Keratinocyte (primary cell): Measurements from ENCODE around the gene LY6G5B. TPM values are rescaled to one million over a fixed set of nuclear protein-coding genes. Genes with fewer than 3 reads are reported as not detected.

Experiments
- DNase-seq: peaks from one replicate; pipeline ENCODE4 v3.0.0-alpha.2; 2011; ENCODE audit warnings: low read depth, missing footprints, low spot score
- FAIRE-seq: peaks from 2 replicates; lab custom pipeline; 2011; peaks lifted over from hg19 to GRCh38; lab: Jason Lieb, UNC
- H2AFZ ChIP-seq: 2 replicates; pipeline ENCODE4 v1.6.0; 2012; ENCODE audit warnings: low read length, control low read depth, inconsistent platforms; ENCODE audit not compliant: control insufficient read depth
- H3K27ac ChIP-seq: 2 replicates; pipeline ENCODE4 v1.5.1; 2011; ENCODE audit warnings: low read length; ENCODE audit not compliant: control insufficient read depth, insufficient read depth
- H3K27me3 ChIP-seq: 3 replicates; pipeline ENCODE4 v1.6.0; 2011; ENCODE audit warnings: low read length; ENCODE audit not compliant: control insufficient read depth, insufficient read depth; ENCODE audit errors: extremely low read depth
- H3K36me3 ChIP-seq, 2 experiments: 2 replicates in 1 of 2; 3 replicates in 1 of 2; pipeline ENCODE4 v1.5.1; 2011; ENCODE audit warnings: low read length in 2 of 2, mild to moderate bottlenecking in 1 of 2; ENCODE audit not compliant: control insufficient read depth in 2 of 2, insufficient read depth in 2 of 2; ENCODE audit errors: extremely low read depth in 1 of 2
- H3K4me1 ChIP-seq: 3 replicates; pipeline ENCODE4 v1.5.1; 2011; ENCODE audit warnings: low read length; ENCODE audit not compliant: control insufficient read depth, insufficient read depth; ENCODE audit errors: extremely low read depth
- H3K4me2 ChIP-seq: 3 replicates; pipeline ENCODE4 v1.6.0; 2011; ENCODE audit warnings: low read depth, low read length; ENCODE audit not compliant: control insufficient read depth, insufficient read depth; ENCODE audit errors: extremely low read depth
- H3K4me3 ChIP-seq, 3 experiments: fragments of 200-600 bp in 1 of 3; sonication (generic) in 1 of 3; 2 replicates in 2 of 3; 3 replicates in 1 of 3; pipeline ENCODE4 v1.5.1; 2011 to 2016; ENCODE audit warnings: low read length in 3 of 3, mild to moderate bottlenecking in 3 of 3, control low read depth in 2 of 3, inconsistent platforms in 1 of 3, low read depth in 1 of 3, mixed read lengths in 1 of 3, mixed run types in 1 of 3, moderate library complexity in 1 of 3; ENCODE audit not compliant: control insufficient read depth in 2 of 3, insufficient read depth in 2 of 3; ENCODE audit errors: extremely low read depth in 1 of 3
- H3K79me2 ChIP-seq: 2 replicates; pipeline ENCODE4 v1.6.0; 2012; ENCODE audit warnings: low read length; ENCODE audit not compliant: control insufficient read depth, insufficient read depth
- H3K9ac ChIP-seq: 3 replicates; pipeline ENCODE4 v1.6.0; 2011; ENCODE audit warnings: low read length; ENCODE audit not compliant: control insufficient read depth, insufficient read depth; ENCODE audit errors: extremely low read depth
- H3K9me1 ChIP-seq: 3 replicates; pipeline ENCODE4 v1.6.0; 2011; ENCODE audit warnings: low read length; ENCODE audit not compliant: control insufficient read depth, insufficient read depth; ENCODE audit errors: extremely low read depth
- H3K9me3 ChIP-seq: 2 replicates; pipeline ENCODE4 v1.5.1; 2012; ENCODE audit warnings: low read depth, low read length; ENCODE audit not compliant: control insufficient read depth
- H4K20me1 ChIP-seq: 3 replicates; pipeline ENCODE4 v1.6.0; 2011; ENCODE audit warnings: low read length; ENCODE audit not compliant: control insufficient read depth, insufficient read depth; ENCODE audit errors: extremely low read depth
- EZH2 ChIP-seq: IDR thresholded peaks from one replicate; pipeline ENCODE4 v1.6.1; 2012; ENCODE audit warnings: inconsistent platforms, mild to moderate bottlenecking, low read length, moderate library complexity
- dilution Hi-C: fragments of 300-500 bp; cut with MboI; formaldehyde crosslinking; loops from one replicate; pipeline ENCODE4 v1.7.0; 2020; ENCODE audit warnings: low sequenced_read_pairs; ENCODE audit not compliant: extremely low pct_ligation_motif_present
- polyA plus RNA-seq, 5 experiments: library from polyadenylated mRNA; depleted of rRNA in 3 of 5; stranded (reverse) in 3 of 5; stranded (forward) in 1 of 5; unstranded in 1 of 5; fragments of >200 nt; gene quantifications; 1 replicate in 1 of 5; 2 replicates in 3 of 5; 3 replicates in 1 of 5; pipeline versions ENCODE4 v1.2.1 to v1.2.3, GENCODE V29; 2011 to 2012; ENCODE audit warnings: missing spikeins in 2 of 5, low read depth in 1 of 5, low replicate concordance in 1 of 5
- TF ChIP-seq, protein P1 (sequence below), 3 experiments: IDR thresholded peaks in 1 of 3; conservative IDR thresholded peaks in 1 of 3; optimal IDR thresholded peaks in 1 of 3; 2 replicates in 2 of 3; 3 replicates in 1 of 3; pipeline versions ENCODE3 to v1.5.1; 2011; ENCODE audit warnings: low read length in 3 of 3, mild to moderate bottlenecking in 3 of 3, moderate library complexity in 2 of 3, control low read depth in 1 of 3, inconsistent platforms in 1 of 3; ENCODE audit not compliant: insufficient read depth in 2 of 3; ENCODE audit errors: extremely low read depth in 1 of 3

The LY6G5B gene
- polyA plus RNA-seq, 1 donor (not counting 4 experiments of a cell fraction or from before 2014, with no cell fraction given) = 5.2 TPM

DNA sequence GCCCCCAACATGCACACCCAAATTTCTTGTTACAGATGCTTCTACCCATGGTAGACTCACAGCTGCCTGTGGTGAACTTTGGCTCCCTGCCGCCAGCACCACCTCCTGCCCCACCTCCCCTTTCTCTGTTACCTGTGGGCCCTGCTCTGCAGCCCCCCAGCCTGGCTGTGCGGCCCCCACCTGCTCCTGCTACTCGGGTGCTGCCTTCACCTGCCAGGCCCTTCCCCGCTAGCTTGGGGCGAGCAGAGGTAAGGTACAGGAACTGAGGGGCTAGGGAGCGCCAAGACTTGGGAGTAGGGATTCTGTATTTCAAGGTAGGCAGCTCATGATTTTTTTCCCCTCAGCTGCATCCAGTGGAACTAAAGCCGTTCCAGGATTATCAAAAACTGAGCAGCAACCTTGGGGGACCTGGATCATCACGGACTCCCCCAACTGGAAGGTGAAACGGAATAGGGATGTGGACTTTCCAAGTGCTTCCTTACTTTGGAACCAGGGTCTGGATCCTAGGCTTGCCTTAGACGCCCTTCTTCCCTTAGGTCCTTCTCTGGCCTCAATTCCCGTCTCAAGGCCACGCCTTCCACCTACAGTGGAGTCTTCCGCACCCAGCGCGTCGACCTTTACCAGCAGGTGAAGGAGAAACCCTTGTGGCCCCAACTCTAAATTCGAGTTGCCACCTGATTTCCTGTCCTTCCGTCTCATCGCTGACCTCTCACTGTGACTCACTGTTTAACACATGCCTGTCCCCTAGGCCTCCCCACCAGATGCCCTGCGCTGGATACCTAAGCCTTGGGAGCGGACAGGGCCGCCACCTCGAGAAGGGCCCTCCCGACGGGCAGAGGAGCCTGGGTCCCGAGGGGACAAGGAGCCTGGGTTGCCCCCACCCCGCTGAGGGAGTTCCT lies 32.8 kb upstream of the LY6G5B start:
- FAIRE-seq = no peak
- H3K36me3 ChIP-seq = peaks cover 64 to 66% of the 10 kb centered on the region in 2 experiments

DNA sequence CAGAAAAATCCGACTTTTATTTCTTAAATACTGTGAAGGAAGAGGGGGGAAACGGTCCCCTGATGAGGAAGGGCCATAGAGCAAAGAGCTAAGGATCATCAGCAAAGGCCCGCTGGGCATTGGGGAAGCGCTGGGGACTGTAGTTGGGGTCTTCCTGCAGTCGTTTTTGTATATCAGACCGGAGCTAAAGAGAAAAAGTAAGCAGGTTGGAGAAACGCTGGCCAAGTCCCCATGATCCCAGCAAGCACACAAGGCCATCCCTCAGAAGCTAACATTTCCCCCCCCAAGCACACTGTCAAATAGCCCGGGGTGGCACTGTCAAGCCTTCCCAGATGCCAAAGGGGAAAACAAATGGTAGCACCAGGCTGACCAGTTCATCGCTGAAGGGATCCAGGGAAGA lies 30.7 kb upstream of the LY6G5B start:
- no peaks in the 10 kb centered on the region for H3K4me1 ChIP-seq
- H2AFZ ChIP-seq = no peak overlapping the region
- no peak for DNase-seq
- H3K4me3 ChIP-seq = no peak overlapping the region
- H3K4me2 ChIP-seq = no peak overlapping the region
- H3K27ac ChIP-seq = no peak overlapping the region
- TF ChIP-seq, protein P1, sequence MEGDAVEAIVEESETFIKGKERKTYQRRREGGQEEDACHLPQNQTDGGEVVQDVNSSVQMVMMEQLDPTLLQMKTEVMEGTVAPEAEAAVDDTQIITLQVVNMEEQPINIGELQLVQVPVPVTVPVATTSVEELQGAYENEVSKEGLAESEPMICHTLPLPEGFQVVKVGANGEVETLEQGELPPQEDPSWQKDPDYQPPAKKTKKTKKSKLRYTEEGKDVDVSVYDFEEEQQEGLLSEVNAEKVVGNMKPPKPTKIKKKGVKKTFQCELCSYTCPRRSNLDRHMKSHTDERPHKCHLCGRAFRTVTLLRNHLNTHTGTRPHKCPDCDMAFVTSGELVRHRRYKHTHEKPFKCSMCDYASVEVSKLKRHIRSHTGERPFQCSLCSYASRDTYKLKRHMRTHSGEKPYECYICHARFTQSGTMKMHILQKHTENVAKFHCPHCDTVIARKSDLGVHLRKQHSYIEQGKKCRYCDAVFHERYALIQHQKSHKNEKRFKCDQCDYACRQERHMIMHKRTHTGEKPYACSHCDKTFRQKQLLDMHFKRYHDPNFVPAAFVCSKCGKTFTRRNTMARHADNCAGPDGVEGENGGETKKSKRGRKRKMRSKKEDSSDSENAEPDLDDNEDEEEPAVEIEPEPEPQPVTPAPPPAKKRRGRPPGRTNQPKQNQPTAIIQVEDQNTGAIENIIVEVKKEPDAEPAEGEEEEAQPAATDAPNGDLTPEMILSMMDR (optimal IDR thresholded peaks at IDR 0.05 in 1 of 3, IDR thresholded peaks at IDR 0.05 in 1 of 3, conservative IDR thresholded peaks at IDR 0.05 in 1 of 3; ENCODE audit: extremely low read depth in 1 of 3, insufficient read depth in 2 of 3, low read length in 3 of 3) = no peak
- TF ChIP-seq EZH2 = no peak
- no peaks in the 10 kb centered on the region for H4K20me1 ChIP-seq
- H3K9me3 ChIP-seq = no peaks in the 10 kb centered on the region
- no peaks in the 10 kb centered on the region for H3K27me3 ChIP-seq
- no peaks in the 10 kb centered on the region for H3K79me2 ChIP-seq
- no peak overlapping the region for H3K9ac ChIP-seq
- FAIRE-seq = no peak
- dilution Hi-C loops = no loop called here
- H3K36me3 ChIP-seq = peaks cover 57 to 59% of the 10 kb centered on the region in 2 experiments
- no peaks in the 10 kb centered on the region for H3K9me1 ChIP-seq

More for the DNA sequence above, 32.8 kb upstream of the LY6G5B start:
- H2AFZ ChIP-seq = no peak overlapping the region
- no peaks in the 10 kb centered on the region for H3K9me1 ChIP-seq
- no peaks in the 10 kb centered on the region for H3K9me3 ChIP-seq
- H3K27ac ChIP-seq = no peak overlapping the region
- H3K4me3 ChIP-seq = no peak overlapping the region
- no peaks in the 10 kb centered on the region for H3K27me3 ChIP-seq
- TF ChIP-seq, protein P1 (optimal IDR thresholded peaks at IDR 0.05 in 1 of 3, IDR thresholded peaks at IDR 0.05 in 1 of 3, conservative IDR thresholded peaks at IDR 0.05 in 1 of 3; ENCODE audit: extremely low read depth in 1 of 3, insufficient read depth in 2 of 3, low read length in 3 of 3) = no peak
- TF ChIP-seq EZH2 = no peak
- dilution Hi-C loops = no loop called here
- H3K4me2 ChIP-seq = no peak overlapping the region
- no peaks in the 10 kb centered on the region for H3K4me1 ChIP-seq
- H4K20me1 ChIP-seq = peaks cover 7% of the 10 kb centered on the region
- no peak overlapping the region for H3K9ac ChIP-seq
- DNase-seq = no peak
- H3K79me2 ChIP-seq = peaks cover 14% of the 10 kb centered on the region
